Right atrium auricular region (tissue), 2 donors: ENCODE results near the gene PPP2R3B. TPM values are rescaled to one million over a fixed set of nuclear protein-coding genes. Genes with fewer than 3 reads are reported as not detected.

Source experiments
- DNase-seq: peaks from one replicate; pipeline ENCODE4 v3.0.0-alpha.2; 2019; ENCODE audit warnings: low spot score
- H3K27ac ChIP-seq, 2 donors: fragments of 200-600 bp; sonication (generic); 1 replicate in 1 of 2; 2 replicates in 1 of 2; pipeline ENCODE4 v1.5.1; 2016 to 2019
- H3K27me3 ChIP-seq, 2 donors: fragments of 200-600 bp; sonication (generic); one replicate each; pipeline versions ENCODE4 v1.5.1 to v1.6.0; 2017 to 2019
- H3K36me3 ChIP-seq: fragments of 200-600 bp; sonication (generic); one replicate; pipeline ENCODE4 v1.5.1; 2016
- H3K4me1 ChIP-seq, 2 donors: fragments of 200-600 bp; sonication (generic); one replicate each; pipeline versions ENCODE4 v1.5.1 to v1.6.0; 2017 to 2019
- H3K4me3 ChIP-seq, 2 donors: fragments of 200-600 bp; sonication (generic); 1 replicate in 1 of 2; 2 replicates in 1 of 2; pipeline ENCODE4 v1.5.1; 2017 to 2019; ENCODE audit warnings: mild to moderate bottlenecking in 1 of 2, moderate library complexity in 1 of 2
- H3K9me3 ChIP-seq, 2 donors: fragments of 200-600 bp; sonication (generic); one replicate each; pipeline ENCODE4 v1.5.1; 2019
- CTCF ChIP-seq, 2 donors: fragments of 200-600 bp; sonication (generic); IDR thresholded peaks; one replicate each; pipeline ENCODE4 v1.5.1; 2019; ENCODE audit warnings: antibody characterized with exemption in 2 of 2
- total RNA-seq, 2 donors: library from RNA; depleted of rRNA; stranded (reverse); fragments of >200 nt; gene quantifications; one replicate each; pipeline ENCODE4 v1.1.0, GENCODE V29; 2016

Gene PPP2R3B
- total RNA-seq, 2 donors from 2014 or later = 58.6 to 70.1 TPM

GRCh38 chrX:348461-349117 is 38.1 kb downstream of the PPP2R3B start:
- DNase-seq = no peak
- Histone ChIP-seq H3K27ac (peak overlapping the region; percentile 72 to 78), H3K4me1 (peaks cover 0 to 9% of the 10 kb centered on the region in 2 donors), H3K9me3 (no peaks in the 10 kb centered on the region), H3K27me3 (no peaks in the 10 kb centered on the region), H3K36me3 (peaks cover 10% of the 10 kb centered on the region), H3K4me3 (no peak overlapping the region)
- TF ChIP-seq CTCF (IDR thresholded peaks at IDR 0.05) = no peak

- Histone ChIP-seq H3K36me3 (peaks cover 10% of the 10 kb centered on the region), H3K27me3 (no peaks in the 10 kb centered on the region), H3K4me1 (peaks cover 0 to 9% of the 10 kb centered on the region in 2 donors), H3K9me3 (no peaks in the 10 kb centered on the region), H3K27ac (peak overlapping the region in 1 of 2 donors; percentile 0), H3K4me3 (no peak overlapping the region)
- no peak for TF ChIP-seq CTCF (IDR thresholded peaks at IDR 0.05)
- no peak for DNase-seq
These were observed 39.2 kb downstream of the PPP2R3B start for GRCh38 chrX:347351-348117.

GRCh38 chrX:346034-346813 is 40.5 kb downstream of the PPP2R3B start:
- Histone ChIP-seq H3K4me1 (peaks cover 0 to 9% of the 10 kb centered on the region in 2 donors), H3K9me3 (no peaks in the 10 kb centered on the region), H3K4me3 (no peak overlapping the region), H3K27me3 (no peaks in the 10 kb centered on the region), H3K27ac (no peak overlapping the region), H3K36me3 (peaks cover 17% of the 10 kb centered on the region)
- TF ChIP-seq CTCF (IDR thresholded peaks at IDR 0.05) = no peak
- DNase-seq = no peak

GRCh38 chrX:345020-345925 is 41.4 kb downstream of the PPP2R3B start:
- Histone ChIP-seq H3K4me3 (no peak overlapping the region), H3K4me1 (peaks cover 0 to 9% of the 10 kb centered on the region in 2 donors), H3K9me3 (no peaks in the 10 kb centered on the region), H3K27ac (no peak overlapping the region), H3K36me3 (peaks cover 24% of the 10 kb centered on the region), H3K27me3 (no peaks in the 10 kb centered on the region)
- no peak for TF ChIP-seq CTCF (IDR thresholded peaks at IDR 0.05)
- DNase-seq = no peak

GRCh38 chrX:344371-344901 is 42.3 kb downstream of the PPP2R3B start:
- no peaks in the 10 kb centered on the region for H3K9me3 ChIP-seq
- H3K36me3 ChIP-seq = peaks cover 24% of the 10 kb centered on the region
- no peak for DNase-seq
- H3K27me3 ChIP-seq = no peaks in the 10 kb centered on the region
- no peak for TF ChIP-seq CTCF (IDR thresholded peaks at IDR 0.05)
- H3K27ac ChIP-seq = no peak overlapping the region
- H3K4me1 ChIP-seq = peaks cover 0 to 5% of the 10 kb centered on the region in 2 donors
- H3K4me3 ChIP-seq = no peak overlapping the region
